ENCODE results near the gene ATP11B.

ATP11B gene

GRCh38 chr3:182962166-182962565 is 168.9 kb downstream of the ATP11B start:
- no peak for DNase-seq

GRCh38 chr3:182964179-182964578 is 170.9 kb downstream of the ATP11B start:
- no peak for DNase-seq

- no peak for DNase-seq
Measured at GRCh38 chr3:182965861-182966366, 172.6 kb downstream of the ATP11B start.

GRCh38 chr3:182967218-182968204 is 174.2 kb downstream of the ATP11B start:
- no peak for DNase-seq

GRCh38 chr3:182969277-182969676 is 176.0 kb downstream of the ATP11B start:
- no peak for DNase-seq

- no peak for DNase-seq
Measured at GRCh38 chr3:182969853-182970252, 176.5 kb downstream of the ATP11B start.

- no peak for DNase-seq
Measured at GRCh38 chr3:182970811-182971418, 177.6 kb downstream of the ATP11B start.
